Measurements from ENCODE around the gene BTBD8.
"Not testable (repeated sequence)": the region's sequence is repeated elsewhere in the genome, so short reads cannot be mapped to it uniquely, and the experiment has no call there.

Gene BTBD8

DNA sequence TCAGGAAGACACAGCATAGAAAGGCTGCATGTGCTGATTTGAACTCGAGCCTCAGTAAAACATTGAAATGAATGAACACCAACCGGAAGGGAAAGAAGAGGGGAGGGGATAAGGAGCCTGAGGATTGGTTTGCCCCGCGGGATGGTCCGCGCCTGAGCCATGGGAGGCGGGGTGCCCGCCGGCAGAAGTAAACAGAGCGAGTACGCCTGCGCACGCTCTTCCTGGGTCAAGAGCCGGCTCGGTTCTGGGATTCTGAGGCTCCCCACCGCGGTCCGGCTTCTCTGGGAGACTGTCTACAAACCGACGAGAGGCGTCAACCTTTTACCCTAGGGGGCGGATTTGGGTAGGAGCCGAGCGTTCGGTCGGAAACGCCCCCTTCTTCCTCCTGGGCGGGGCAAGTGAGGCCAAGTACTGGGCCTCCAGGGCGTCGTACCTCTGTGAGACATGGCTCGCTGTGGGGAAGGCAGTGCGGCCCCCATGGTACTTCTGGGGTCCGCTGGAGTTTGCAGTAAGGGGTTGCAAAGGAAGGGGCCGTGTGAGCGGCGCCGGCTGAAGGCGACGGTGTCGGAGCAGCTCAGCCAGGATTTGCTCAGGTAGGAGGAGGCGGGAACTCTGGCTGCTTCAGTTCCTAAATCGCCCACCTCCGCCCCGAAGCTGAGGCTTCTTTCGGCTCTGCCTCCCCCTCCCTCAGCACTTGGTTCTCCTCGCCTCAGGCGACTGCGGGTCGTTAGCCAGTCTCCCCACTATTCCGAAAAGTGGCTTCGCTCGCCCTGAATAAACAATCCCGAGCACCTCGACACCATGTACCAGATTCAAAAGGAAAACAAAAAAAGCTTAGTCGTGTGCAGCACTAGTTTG is at the start of gene BTBD8:
Gene BTBD8, plus strand, starts transcription at position 218 of the 858 bp plus-strand sequence. Its CDS starts 227 bp downstream, at position 445.
- DNase-seq, result peak; percentile 89

GRCh38 chr1:92030656-92031107 is 49.5 kb upstream of the BTBD8 start:
- DNase-seq, result no peak

DNA sequence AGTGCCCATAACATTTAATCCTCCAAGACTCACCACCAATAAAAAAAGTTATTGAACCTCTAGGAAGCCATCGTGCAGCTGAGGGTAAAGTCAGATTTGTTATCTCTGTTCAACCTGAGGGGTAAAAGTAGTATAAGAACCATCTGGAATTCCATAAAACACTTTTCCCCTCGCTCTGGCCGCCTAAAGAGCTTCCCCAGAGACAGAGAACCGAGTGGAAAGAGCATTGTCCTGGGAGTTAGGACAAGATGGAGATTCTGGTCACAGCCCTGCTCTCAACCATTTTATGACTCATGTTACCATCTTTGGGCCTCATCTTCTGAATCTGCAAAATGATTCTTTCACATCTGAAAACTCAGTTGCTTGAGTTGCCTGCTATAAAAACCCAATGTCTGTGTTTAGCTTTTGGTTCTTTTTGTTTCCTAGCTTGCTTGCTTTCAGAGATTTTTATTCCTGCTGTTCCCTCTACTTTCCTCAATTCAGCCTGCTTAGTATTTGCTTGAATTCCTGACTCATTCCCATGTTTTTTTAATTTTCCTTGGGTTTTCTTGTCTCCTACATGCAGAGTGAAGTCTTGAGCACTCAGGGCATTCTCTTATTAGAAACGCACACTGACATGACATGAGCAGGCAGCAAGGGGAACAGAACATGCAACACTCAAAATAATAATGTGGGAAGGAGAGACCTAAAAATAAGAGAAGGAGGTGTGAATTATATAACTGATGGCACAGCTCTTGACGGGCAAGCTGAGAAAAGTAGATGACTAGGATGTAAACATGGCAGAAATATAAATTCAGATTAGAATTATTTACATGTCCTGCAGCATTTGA is 48.6 kb upstream of the BTBD8 start:
- DNase-seq, result no peak

DNA sequence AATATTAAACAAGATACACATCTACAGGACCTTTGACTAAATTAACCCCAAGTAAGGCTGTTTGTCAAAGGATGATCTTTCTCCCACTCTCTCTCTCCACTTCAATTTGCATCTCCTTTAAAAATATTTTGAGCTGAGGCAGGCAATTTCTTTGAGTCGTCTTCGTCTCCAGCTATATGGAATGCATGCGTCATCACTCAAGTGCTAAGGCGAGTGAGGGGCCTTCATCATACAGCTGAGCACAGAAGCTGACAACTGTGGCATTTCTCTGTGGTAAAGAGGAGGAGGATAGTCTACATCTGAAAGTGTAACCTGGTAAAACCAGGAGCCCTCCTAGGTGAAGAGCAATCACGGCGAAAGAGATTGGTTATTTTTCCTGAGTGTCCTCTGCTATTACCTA is 42.7 kb upstream of the BTBD8 start:
- DNase-seq, result no peak

GRCh38 chr1:92038695-92039346 is 41.3 kb upstream of the BTBD8 start:
- DNase-seq, result no peak

DNA sequence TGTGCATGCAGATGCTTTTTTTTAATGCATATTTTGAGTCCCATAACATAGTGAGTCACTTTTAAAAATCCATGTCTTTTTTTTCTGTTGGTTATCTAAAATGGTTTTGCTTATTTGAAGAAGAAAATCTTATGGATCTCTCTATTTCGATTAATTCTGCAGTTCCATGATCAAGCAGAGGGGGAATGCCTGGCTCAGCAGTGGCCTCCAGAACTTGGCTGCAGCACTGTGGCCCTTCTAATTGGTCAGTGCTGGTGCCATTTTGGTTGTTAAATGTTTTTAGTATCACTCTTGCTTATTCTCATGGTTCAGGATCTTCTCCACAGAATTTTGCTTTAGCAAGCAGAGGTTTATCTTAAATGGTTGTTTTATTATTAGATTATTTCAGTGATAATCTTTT is 39.2 kb upstream of the BTBD8 start:
- no peak for DNase-seq

DNA sequence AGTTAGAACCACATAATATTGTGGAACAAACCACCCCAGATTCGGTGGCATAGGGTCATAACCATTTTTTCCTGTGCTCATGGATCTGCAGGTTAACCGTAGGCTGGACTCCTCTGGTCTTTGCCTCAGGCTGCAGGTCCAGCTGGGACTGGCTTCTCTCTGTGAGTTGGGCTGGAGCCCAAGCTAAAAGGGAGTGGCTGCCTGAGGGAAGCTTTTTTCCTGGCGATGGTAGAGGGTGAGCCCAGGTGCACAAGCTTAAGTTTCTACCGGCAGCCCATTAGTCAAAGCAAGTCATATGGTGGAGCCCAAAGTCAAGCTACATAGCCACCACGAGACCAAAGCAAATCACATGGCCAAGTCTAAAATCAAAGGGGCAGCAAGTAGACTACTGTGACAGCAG is 36.5 kb upstream of the BTBD8 start:
- no peak for DNase-seq

GRCh38 chr1:92045766-92046495 is 34.2 kb upstream of the BTBD8 start:
- DNase-seq, result no peak

GRCh38 chr1:92051948-92052347 is 28.2 kb upstream of the BTBD8 start:
- DNase-seq, result no peak

GRCh38 chr1:92065042-92065441 is 15.1 kb upstream of the BTBD8 start:
- DNase-seq, result no peak

GRCh38 chr1:92066321-92066720 is 13.8 kb upstream of the BTBD8 start:
- no peak for DNase-seq

- DNase-seq, result no peak
Observed at GRCh38 chr1:92070892-92071291, 9.3 kb upstream of the BTBD8 start.

GRCh38 chr1:92074446-92074845 is 5.7 kb upstream of the BTBD8 start:
- DNase-seq, result not testable (repeated sequence)

- no peak for DNase-seq
Observed at GRCh38 chr1:92075311-92075710, 4.8 kb upstream of the BTBD8 start, which contains the start of gene SETSIP. Gene SETSIP (minus strand): TSS chr1:92075411. CDS start chr1:92075411, 0 bp downstream.

DNA sequence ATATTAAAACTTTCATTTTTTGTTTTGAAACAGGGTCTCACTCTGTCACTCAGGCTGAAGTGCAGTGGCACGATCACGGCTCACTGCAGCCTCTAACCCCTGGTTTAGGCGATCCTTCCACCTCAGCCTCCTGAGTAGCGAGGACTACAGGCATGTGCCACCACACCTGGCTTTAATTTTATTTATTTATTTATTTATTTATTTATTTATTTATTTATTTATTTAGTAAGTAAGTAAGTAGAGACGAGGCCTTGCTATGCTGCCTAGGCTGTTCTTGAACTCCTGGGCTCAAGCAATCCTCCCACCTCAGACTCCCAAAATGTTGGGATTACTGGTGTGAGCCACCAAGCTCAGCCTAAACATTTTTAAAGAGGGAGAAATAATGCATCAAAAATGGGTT is 3.8 kb upstream of the BTBD8 start:
- no peak for DNase-seq

GRCh38 chr1:92078077-92078476 is 2.1 kb upstream of the BTBD8 start:
- DNase-seq, result not testable (repeated sequence)

- no peak for DNase-seq
Observed at GRCh38 chr1:92079441-92079840, 704 bp upstream of the BTBD8 start.

GRCh38 chr1:92081031-92081430 is 886 bp downstream of the BTBD8 start:
- no peak for DNase-seq

- no peak for DNase-seq
Observed at GRCh38 chr1:92084651-92085050, 4.5 kb downstream of the BTBD8 start.

DNA sequence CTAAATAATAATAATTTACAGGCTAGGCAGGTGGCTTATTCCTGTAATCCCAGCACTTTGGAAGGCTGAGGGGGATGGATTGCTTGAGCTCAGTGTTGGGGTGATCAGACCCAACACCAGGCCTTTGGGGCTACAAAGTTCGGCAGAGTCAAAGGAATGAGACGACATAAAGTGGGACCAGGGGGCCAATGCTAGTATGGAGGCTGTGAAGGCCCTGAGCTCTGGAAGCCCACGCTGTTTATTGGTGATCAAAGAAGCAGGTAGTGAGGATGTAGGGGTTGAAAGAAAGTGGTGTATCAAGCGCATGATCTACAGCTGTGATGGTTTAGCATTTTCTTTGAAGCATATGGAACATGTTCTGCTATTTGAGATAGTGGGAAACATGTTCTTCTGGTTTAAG is 5.6 kb downstream of the BTBD8 start:
- DNase-seq, result no peak

DNA sequence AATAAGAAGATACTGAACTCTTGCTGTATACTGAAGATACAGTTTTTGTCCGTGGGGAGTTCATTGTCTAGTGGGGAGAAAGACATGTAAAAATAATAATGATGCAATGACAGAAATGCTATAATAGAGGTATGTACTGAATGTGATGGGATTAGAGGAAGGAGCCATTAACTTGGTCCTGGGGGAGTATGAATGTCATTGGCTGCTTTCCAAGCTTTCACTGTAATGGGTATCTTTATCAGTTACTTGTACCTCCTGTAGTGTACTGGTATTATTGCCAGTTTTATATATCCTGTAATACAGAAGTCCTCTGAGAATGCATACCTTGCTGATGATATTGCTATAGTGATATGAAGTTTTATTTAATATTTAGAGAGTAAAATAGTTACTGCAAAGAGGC is 7.4 kb downstream of the BTBD8 start:
- DNase-seq, result no peak

GRCh38 chr1:92091625-92092024 is 11.5 kb downstream of the BTBD8 start:
- no peak for DNase-seq

DNA sequence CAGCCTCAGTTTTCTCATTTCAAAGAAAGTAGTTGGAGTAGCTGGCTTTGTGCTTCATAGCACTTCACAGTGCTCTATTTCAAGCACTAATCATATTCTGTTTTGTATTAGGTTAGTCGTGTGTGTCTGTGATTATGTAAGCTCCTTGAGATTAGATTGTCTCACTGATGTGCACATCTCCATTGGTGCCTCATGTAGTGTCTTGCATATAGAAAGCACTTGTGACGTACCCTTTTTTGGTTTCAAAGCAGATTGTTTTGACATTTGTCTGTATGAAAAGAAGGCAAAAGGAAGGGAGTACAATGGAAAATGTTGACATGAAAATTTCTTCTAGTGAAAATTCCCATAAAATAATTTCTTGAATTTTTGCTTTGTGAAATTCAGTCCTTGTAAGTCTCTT is 13.9 kb downstream of the BTBD8 start:
- no peak for DNase-seq
